HK-2 (cell line): ENCODE data around the gene PTPN13.

Experiments used
- DNase-seq: peaks from one replicate; pipeline ENCODE4 v3.0.0-alpha.2; 2018; ENCODE audit not compliant: unreplicated experiment

Gene PTPN13, protein sequence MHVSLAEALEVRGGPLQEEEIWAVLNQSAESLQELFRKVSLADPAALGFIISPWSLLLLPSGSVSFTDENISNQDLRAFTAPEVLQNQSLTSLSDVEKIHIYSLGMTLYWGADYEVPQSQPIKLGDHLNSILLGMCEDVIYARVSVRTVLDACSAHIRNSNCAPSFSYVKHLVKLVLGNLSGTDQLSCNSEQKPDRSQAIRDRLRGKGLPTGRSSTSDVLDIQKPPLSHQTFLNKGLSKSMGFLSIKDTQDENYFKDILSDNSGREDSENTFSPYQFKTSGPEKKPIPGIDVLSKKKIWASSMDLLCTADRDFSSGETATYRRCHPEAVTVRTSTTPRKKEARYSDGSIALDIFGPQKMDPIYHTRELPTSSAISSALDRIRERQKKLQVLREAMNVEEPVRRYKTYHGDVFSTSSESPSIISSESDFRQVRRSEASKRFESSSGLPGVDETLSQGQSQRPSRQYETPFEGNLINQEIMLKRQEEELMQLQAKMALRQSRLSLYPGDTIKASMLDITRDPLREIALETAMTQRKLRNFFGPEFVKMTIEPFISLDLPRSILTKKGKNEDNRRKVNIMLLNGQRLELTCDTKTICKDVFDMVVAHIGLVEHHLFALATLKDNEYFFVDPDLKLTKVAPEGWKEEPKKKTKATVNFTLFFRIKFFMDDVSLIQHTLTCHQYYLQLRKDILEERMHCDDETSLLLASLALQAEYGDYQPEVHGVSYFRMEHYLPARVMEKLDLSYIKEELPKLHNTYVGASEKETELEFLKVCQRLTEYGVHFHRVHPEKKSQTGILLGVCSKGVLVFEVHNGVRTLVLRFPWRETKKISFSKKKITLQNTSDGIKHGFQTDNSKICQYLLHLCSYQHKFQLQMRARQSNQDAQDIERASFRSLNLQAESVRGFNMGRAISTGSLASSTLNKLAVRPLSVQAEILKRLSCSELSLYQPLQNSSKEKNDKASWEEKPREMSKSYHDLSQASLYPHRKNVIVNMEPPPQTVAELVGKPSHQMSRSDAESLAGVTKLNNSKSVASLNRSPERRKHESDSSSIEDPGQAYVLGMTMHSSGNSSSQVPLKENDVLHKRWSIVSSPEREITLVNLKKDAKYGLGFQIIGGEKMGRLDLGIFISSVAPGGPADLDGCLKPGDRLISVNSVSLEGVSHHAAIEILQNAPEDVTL (N-terminal part only)

DNA sequence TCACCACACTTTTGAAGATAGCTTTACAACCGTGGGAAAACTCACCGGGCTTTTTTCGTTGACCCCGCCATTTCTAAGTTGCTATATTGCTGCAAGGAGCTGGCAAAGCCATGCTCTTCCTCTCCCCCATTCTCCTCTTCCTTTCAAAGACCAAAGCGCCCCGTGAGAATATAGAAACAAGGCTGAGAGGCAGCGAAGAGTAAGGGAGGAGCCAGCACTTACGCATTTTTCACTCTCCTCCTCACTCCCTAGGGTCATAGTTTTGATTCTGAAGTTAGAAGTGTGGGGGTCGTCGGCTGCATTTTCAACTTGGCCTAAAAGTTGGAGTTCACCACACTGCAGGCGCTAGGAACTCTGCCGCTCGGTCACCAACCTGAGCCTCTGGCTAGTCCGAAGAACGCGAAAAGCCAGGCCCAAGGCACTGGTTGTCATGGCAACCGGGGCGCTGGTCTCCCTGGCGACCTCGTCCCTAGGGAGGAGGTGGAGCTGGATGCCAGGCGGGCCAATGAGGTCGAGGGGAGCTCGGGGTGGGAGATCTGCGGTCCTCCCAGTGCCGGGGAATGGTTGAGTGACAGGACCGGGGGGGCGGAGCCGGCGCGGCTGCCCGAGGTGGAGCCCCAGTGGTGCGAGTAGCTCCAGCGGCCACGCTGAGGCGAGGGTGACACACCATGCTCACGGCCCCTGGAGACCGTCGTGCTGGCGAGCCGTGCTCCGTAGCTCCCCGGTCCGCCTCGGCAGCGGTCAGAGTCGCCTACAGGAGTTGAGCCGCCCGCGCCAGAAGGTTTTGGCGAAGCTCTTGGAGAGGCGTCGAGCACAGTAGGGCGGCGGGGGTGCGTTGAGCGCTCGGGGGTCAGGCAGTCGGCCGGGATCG lies at the start of gene PTPN13:
Gene PTPN13 (plus strand): TSS at position 628 of the 871 bp plus-strand sequence. CDS start 40,942 bp downstream, outside the sequence.
- DNase-seq = peak; percentile 100

DNA sequence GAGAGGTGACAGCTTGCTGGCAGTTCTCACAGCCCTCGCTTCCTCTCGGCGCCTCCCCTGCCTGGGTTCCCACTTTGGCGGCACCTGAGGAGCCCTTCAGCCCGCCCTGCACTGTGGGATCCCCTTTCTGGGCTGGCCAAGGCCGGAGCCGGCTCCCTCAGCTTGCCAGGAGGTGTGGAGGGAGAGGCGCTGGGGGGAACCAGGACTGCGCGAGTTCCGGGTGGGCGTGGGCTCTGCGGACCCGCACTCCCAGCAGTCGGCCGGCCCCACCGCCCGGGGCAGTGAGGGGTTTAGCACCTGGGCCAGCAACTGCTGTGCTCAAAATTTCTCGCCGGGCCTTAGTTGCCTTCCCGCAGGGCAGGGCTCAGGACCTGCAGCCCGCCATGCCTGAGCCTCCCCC lies 47.0 kb upstream of the PTPN13 start:
- no peak for DNase-seq

GRCh38 chr4:86549163-86549788 lies 44.8 kb upstream of the PTPN13 start:
- DNase-seq = no peak

GRCh38 chr4:86551387-86551786 lies 42.7 kb upstream of the PTPN13 start:
- DNase-seq = no peak

DNA sequence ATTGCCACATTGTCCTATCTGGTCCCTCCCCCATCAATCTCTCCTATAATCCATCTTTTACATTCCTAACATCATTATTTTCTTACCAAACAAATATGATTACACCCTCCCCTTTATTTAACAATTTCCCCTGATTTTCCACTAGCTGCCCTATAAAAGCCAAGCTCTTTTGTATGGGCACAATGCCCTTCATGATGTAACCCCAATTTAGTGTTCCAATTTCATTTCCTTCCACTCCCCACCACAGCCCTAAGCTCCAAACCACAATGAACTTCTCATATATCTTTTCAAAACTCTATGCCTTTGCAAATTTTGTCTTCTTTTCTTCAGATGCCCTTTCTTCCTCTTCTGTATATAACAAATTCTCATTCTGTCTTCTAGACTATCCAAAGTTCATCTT lies 39.5 kb upstream of the PTPN13 start:
- DNase-seq = no peak

GRCh38 chr4:86556791-86557415 lies 37.2 kb upstream of the PTPN13 start:
- DNase-seq = no peak

DNA sequence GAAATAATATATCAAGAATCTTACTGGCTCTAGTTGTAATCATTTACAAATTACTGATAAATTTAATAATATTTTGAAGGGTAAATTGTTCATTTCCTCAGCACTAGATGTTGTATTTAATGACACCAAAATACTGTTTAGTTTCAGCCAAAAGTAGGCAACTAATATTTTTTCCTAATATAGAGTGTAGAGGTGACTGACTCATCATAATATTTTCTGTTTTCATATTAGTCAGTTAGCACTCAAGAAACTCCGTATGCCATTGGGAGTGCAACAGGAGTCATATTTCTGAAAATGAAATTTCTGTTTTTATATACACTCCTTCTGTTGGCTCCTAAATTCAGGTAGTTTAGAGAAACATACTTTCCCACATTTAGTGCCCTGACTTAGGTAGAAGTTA lies 36.6 kb upstream of the PTPN13 start:
- no peak for DNase-seq

GRCh38 chr4:86558258-86558657 lies 35.9 kb upstream of the PTPN13 start:
- DNase-seq = no peak

DNA sequence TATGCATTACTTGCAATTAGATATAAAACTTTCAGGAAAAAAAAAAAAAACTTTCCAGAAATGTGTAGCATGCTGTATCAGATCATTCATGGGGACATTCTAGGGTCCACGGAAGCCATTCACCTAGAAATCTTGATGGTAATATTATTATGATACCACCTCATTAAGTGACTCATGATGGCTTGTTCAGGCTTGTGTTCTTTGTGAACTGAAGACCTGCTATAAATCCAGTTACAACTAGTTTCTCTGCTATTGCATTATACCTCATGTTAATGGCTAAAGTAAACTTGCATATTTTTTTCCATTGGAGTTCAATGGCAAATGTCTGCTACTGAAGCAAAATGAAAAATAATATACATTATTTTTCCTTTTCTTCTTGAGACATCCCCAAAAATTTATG lies 35.3 kb upstream of the PTPN13 start:
- DNase-seq = no peak

DNA sequence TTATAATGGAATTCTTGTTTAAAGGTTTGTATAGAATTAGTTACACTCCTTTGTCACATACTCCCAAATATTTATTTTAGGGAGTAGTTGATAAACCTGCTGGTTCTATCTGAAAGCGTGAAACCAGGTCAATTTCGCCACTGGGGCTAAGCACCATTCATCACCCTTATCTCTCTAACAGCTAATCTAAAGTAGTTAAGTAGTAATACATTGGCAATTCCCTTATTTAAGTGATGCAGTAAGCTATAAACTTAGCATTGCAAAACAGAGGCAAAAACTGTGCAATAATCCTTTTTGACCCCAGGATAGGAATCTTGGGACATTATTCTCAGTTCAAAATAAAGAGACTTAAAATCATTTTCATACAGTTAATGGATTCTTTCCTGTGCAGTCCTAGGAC lies 33.7 kb upstream of the PTPN13 start:
- no peak for DNase-seq

DNA sequence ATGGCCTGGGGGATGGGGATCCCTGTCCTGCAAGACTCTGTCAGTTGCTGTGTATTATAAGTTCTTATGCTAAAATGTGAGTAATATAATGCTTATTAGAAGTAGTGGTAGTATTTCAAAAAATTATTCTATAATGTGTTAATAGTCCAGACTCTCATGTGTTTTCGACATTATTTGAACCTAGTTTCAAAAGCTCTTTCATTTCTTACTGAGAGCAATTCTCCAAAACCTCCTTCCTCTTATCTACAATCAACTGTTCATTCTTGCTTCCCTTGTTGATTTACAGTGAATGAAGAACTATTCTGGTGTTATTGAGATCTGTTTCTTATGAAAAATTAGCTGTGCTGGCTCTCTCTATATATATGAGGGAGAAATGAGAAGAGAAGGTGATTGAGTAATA lies 32.9 kb upstream of the PTPN13 start:
- DNase-seq = no peak

GRCh38 chr4:86563416-86563815 lies 30.7 kb upstream of the PTPN13 start:
- no peak for DNase-seq

DNA sequence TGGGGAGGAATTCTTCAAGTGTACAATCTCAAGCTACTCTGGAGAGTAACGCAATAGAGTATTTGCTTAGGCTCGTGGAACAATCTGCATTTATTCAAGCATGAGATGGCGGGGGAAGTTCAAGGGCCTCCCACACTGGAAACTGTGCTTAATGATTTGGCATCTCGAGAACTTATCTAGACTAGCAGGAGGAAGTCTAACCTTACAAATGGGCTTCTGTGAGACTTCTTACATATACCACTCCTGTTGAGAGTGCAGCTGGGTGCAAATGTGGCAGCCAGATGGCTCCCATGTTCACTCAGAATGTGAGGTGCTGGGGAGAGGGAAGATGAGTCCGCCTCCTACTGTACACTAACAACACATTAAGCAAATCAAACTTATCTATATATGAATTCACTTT lies 29.3 kb upstream of the PTPN13 start:
- no peak for DNase-seq

- DNase-seq = no peak
These were observed 28.5 kb upstream of the PTPN13 start for GRCh38 chr4:86565651-86566050.

DNA sequence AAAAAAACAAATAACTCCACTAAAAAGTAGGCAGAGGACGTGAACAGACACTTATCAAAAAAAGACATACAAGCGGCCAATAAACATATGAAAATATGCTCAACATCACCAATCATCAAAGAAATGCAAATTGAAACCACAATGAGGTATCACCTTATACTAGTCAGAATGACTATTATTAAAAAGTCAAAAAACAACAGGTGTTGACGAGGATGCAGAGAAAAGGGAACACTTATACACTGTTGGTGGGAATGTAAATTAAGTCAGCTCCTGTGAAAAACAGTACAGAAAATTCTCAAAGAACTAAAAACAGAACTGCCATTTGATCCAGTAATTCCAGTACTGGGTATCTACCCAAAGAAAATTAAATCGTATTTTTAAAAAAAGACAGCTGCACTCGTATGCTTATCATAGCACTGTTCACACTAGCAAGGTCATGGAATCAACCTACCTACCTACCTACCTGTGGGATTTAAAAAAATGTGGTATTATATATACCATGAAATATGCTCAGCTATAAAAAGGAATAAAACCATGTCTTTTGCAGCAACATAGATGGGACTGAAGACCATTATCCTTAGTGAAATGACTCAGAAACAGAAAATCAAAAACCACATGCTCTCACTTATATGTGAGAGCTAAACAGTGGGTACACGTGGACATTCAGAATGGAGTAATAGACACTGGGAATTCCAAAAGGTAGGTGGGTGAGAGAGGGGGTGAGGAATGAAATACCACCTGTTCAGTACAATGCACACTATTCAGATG lies 24.8 kb upstream of the PTPN13 start:
- DNase-seq = no peak

DNA sequence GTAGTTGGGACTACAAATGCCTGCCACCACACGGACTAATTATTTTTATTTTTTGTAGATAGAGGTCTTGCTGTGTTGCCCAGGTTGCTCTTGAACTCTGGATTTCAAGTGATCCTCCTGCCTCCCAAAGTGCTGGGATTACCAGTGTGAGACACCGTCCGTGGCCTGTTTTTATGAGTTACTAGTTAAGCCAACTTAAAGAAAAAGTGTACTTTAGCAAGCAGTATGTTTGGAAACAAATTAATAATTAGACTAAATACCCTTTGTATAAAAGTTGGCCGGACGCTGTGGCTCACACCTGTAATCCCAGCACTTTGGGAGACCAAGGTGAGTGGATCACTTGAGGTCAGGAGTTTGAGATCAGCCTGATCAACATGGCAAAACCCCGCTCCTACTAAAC lies 14.2 kb upstream of the PTPN13 start:
- DNase-seq = no peak

DNA sequence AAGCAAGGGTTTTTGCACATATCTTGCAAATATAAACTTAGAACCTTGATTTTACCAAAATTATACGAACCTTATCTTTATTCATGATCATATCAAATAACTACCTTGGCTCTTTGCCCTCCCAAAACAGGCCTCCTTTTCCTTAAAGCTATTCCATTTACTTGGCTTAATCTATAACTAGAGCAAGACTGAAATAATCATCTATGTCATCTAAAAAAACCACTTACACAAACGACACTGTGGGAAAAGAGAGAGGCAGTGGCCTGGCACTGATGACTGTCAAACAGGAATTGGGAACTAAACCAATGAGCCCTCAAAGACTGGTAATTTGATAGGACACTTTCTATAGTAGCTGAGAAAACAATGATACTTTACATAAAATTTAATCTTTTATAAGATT lies 11.7 kb upstream of the PTPN13 start:
- DNase-seq = peak; percentile 51

DNA sequence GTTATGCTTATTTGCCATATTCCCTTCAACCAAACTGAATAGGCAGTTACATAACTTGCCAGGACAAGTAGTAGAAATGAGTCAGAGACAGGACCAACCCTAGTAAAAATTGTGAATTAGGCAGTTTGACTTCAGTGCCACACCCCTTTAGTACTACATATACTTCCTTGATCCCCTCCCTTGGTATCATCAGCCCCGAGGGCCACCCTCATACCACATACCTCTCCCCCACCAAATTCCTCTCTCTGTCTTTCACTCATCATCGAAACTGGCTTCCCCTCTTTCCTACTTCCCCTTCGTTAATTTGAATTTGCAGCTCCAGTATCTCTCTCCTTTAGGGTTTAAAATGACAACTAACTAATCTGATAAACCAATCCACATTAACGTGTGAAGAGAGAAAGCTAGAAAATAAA lies 7.9 kb upstream of the PTPN13 start:
- DNase-seq = no peak

DNA sequence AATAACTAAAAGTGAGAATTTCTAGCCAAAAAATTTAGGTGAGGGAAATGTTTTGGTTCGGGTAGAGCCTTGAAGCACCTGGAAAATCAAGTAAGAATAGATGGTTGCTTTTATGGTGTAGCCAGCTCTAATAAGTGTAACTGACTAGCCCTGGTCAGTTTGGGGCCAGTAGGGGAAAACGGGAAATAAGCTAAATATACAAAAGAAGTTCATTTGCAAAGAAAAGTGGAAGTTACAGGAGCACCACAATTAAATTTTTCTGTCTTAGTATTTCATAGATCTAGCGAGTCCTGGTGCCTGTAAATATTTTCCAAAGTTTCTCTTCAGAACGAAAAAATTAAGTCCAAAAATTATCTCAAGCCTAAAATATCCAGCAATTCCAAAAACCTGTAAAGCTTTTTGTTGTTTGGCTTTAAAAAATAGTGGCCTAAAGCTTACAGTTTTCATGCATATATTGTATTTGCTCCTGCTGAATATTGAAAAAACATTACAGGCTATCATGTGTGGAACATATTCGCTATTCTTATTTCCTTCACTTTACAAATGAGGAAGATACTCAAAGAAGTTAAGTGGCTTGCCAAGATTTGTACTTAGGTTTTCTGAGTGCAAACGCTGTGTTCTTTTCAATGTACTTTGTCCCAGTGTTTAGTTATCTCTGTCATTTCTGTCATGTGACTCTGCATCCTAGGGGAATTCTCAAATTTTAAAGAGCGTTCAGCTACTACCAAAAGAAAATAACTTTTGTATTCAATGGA lies 7.3 kb upstream of the PTPN13 start:
- no peak for DNase-seq
